Endometrium (tissue), 2 donors: ENCODE results near the gene NRCAM.

Experiments used
- FAIRE-seq: peaks from 2 replicates; lab custom pipeline; 2012; peaks lifted over from hg19 to GRCh38; lab: Jason Lieb, UNC
- donor health status: control.
- donor health status: control.

NRCAM gene

GRCh38 chr7:108201766-108202165 lies 254.5 kb downstream of the NRCAM start:
- FAIRE-seq, result no peak

- FAIRE-seq, result no peak
Observed at GRCh38 chr7:108200326-108200725, 255.9 kb downstream of the NRCAM start.

- FAIRE-seq, result no peak
Observed at GRCh38 chr7:108197371-108198091, 258.7 kb downstream of the NRCAM start.

- no peak for FAIRE-seq
Observed at GRCh38 chr7:108196004-108196403, 260.2 kb downstream of the NRCAM start.

DNA sequence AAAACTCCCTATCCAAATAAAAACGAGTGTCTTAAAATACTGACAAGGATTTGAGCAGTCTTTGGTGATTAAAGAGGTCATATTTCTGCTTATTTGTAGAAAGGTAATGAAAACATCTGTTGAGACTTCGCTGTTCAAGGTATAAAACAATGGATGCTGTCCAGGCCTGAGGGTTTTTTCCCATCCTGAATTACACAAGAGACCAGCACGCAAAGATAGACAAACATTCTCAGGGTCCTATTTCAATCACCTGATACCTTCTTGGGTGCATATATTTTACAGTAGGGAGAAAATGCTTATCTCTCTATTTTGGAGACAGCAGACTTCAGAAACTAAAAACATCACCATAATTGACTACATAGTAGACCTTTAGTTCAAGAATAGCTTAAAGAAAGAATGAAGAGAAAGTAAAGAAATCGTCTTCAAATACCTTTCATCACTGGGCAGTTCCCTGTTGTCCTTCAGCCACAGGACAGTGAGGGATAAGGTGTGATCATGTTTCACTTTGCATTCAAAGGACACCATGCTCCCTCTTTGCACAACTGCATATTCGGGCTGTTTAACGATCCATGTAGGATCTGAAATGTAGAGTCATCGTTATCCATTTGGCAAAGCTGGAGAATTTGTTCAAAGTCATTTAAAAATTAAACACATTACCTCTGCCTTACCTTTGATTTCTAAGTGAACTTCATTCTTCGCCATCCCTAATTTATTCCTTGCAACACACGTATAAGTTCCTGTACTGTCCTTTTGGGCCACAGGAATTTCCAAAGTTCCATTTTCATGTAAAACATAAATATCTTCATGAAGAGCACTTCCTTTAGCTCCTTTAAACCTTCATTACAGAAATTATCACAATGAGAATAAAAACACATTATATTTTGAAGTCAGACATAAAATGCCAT lies 262.4 kb downstream of the NRCAM start:
- no peak for FAIRE-seq

GRCh38 chr7:108190891-108191290 lies 265.3 kb downstream of the NRCAM start:
- no peak for FAIRE-seq

DNA sequence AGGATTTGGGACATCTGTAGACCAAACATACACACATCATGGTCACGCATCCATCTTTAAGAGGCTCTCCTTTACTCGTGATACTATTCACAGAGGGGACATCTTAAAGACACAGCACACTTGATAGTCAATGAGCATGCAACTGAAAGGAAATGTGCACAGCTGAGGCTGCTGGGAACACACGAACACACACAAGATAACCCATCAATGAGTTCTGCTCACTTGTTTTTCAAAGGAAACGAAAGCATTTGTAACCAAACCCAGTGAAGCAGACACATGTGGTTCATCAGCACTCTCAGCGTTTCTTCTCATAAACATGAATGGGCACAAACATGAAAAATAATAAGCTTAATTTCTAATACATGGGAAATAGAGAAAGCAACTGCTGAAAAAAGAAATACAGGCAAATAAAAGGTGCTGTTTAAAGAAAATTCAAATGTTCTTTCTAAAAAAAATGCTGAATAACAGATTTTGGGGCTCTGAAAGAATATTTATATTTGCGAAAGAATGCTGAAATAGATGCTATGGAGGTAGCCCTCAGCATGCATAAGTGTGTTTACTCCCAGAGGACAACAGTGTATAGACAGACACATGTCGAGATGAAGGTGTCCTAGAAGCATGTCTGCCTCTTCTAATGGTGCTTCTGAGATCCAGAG lies 266.4 kb downstream of the NRCAM start:
- FAIRE-seq, result no peak

GRCh38 chr7:108188724-108189123 lies 267.5 kb downstream of the NRCAM start:
- FAIRE-seq, result no peak

DNA sequence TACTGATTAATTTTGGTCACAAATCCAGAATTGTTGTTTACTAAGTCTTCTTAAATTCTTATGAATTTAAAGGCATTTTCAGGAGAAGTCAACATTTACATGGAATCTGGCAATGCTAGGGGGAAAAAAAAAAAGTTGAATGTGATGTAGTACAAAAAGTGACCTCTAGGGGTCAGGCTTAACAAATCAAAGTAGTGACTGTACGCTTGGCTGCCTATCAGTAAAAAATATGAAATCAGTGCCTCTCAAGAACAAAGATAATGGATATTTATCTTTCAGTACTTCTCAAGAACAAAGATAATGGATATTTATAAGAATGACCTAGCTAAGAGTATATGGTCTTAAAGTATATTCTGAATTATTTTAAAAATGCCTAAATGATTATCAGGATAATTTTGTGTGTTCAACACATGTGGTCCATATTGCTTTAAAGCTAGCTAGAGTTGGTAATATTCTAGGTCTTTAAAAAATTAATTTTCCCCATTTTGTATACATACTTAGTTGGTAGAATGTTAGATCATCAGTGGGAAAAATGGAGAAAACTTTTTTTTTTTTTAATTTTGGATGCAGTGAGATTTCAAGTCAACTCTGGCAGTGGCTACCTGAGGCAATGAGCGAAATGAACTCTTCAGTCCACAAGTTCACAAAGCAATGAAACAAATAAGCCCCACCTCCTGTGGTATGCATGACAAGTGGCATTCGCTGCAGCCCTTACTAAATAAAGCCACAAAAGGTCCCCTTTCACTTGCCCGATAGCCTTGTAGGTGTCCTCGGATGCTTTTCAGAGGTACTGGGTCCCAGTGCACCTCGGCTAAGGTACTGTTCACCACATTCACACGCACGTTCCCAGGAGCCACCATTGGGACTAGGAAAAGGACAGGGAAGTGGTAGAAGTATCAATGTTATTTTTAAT lies 274.9 kb downstream of the NRCAM start:
- FAIRE-seq, result peak; percentile 96

DNA sequence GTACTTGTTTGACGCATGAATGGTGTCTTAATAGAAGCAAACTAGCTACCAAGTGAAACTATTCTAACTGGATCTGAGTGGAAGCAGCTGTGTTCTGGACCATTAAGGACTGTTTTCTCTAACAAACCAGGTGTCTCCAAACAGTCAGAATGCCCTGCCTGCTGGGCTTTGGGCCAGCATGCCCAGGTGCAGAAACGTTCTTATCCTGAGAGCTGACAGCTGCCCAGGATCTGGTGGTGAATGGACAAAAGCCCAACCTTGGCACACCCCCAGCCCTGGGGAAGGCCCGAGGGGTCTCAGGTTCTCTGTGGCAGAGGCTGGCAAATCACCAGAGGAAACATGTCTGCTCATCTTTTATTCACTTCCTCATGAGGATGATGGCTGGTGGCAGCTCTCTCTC lies 277.8 kb downstream of the NRCAM start:
- FAIRE-seq, result no peak

- FAIRE-seq, result no peak
Observed at GRCh38 chr7:108171164-108171563, 285.1 kb downstream of the NRCAM start.

DNA sequence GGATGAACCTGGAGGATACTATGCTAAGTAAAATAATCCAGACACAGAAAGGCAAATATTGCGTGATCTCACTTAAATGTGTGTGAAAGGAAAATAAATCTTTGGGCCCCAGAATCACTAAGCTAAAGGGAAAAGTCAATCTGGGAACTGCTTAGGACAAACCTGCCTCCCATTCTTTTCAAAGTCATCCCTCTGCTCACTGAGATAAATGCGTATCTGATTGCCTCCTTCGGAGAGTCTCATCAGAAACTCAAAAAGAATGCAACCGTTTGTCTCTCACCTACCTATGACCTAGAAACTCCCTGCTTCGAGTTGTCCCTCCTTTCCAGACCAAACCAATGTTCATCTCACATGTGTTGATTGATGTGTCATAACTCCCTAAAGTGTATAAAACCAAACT lies 286.0 kb downstream of the NRCAM start:
- no peak for FAIRE-seq

DNA sequence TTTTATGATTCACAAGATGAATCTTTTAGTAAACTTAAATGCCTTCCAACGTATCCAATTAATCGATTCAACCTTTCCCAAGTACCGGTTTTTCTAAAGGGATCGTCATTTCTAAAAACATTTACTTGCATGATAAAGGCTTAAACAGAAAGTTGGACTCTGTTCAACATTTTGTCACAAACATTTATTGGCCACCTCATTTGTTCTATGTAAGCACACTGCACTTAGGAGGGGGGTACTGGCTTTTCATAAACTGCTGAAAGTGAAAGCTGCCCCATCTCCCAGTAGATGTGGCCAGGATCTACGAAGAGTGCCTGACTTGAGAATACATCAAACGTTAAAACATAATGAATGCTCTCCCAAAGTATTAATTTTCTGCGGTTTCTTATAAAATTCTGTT lies 288.8 kb downstream of the NRCAM start:
- FAIRE-seq, result no peak

DNA sequence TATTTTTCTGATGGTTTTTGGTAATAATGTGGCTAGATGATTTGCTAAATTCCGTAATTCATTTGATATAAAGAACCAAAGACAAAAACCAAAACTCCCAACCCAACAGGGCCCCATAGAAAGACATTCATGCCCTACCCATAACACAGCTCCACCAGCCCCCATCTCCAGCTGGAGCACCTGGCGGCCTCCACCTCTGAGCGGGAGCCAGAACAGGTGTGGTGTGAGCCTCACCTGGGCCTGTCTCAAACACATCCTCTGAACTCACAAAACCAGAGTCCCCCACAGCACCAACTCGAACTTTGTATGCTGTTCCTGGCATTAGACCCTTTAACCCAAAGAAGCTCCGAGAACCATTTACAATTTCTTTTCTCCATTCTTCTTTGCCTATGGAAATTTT lies 289.5 kb downstream of the NRCAM start:
- FAIRE-seq, result no peak

- FAIRE-seq, result peak; percentile 45
Observed at GRCh38 chr7:108165723-108166122, 290.5 kb downstream of the NRCAM start.

GRCh38 chr7:108164946-108165345 lies 291.3 kb downstream of the NRCAM start:
- no peak for FAIRE-seq

GRCh38 chr7:108164342-108164741 lies 291.9 kb downstream of the NRCAM start:
- no peak for FAIRE-seq

DNA sequence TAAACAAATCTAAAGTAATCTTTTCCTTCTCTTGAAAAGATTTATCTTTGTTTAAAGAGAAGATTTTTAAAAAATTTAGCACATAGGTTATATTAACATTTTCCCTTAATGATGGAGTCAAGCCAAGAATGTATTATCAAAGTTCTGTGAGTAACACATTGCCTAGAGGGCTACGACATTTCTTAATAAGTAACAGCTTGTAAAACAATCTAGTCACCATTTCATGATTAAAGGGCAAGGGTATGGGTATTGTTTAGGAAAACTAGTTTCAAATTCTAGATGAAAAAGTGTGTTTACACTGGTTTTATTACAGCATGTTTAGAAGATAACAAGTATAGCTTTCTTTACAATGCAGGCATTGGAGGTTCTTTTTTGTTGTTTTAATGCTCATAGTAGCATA lies 297.5 kb downstream of the NRCAM start:
- no peak for FAIRE-seq

DNA sequence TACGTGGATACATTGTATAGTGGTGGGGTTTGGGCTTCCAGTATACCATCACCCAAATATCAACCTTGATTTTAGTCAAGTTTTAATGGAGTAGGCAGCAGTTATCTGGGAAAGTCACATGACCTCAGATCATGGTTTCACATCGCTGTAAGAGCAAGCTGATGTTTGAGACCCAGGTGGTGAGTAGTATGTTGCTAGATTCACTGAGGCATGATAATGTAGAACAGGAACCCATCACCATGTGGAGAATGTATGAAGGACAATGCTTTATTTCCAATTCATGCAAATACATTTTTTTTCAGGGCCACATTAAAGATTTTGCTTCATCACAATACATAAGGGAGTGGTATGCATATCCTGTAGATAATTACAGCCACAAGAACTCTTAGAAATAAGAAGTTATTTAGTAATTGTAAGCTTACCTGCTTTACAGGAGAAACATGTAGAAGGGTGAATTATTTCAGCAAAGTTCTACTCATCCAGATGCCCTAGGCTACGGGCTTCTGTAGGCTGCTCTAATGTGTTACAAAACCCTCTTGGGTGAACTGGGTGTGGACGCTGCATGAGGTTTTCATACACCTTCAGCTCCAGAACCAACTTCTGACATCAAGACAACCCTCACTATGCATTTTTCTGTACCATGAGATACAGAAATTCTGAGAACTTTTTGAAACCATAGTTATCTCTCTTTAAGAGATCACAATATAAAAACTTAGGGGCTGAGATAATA lies 298.5 kb downstream of the NRCAM start:
- FAIRE-seq, result no peak

DNA sequence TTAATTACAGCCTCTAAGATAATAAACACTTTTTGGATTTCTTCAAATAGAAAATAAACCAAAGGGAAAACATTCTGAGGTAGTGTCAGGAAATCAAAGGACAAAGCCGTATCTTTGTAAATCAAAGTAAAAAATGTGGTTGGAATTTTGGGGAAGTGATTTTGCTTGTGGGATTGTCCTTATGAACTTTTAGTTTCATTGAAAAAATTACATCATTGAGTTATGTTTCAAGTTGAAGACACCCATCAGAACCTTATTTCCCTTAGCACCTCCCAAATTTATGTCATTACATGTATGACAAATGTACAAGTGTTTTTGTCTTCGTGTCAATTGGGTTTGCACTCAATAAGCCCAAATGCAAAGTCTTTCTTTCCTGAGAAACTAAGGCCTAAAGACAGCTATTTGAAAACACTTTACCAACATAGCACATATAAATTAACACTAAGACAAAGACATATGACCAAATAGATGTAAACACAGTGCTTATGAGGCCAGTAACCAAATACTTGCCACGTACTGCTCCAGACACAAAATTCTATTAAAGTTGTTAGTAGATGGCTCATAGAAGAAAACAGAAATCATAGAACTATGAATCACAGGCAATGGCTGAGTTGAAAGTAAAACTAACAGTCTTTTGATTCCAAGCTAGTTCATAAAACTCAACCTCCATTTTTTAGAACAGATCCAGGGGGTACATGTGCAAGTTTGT lies 299.2 kb downstream of the NRCAM start:
- no peak for FAIRE-seq

- FAIRE-seq, result no peak
Observed at GRCh38 chr7:108152198-108152597, 304.0 kb downstream of the NRCAM start.
